ENCODE data around the gene SOX18.

DNA sequence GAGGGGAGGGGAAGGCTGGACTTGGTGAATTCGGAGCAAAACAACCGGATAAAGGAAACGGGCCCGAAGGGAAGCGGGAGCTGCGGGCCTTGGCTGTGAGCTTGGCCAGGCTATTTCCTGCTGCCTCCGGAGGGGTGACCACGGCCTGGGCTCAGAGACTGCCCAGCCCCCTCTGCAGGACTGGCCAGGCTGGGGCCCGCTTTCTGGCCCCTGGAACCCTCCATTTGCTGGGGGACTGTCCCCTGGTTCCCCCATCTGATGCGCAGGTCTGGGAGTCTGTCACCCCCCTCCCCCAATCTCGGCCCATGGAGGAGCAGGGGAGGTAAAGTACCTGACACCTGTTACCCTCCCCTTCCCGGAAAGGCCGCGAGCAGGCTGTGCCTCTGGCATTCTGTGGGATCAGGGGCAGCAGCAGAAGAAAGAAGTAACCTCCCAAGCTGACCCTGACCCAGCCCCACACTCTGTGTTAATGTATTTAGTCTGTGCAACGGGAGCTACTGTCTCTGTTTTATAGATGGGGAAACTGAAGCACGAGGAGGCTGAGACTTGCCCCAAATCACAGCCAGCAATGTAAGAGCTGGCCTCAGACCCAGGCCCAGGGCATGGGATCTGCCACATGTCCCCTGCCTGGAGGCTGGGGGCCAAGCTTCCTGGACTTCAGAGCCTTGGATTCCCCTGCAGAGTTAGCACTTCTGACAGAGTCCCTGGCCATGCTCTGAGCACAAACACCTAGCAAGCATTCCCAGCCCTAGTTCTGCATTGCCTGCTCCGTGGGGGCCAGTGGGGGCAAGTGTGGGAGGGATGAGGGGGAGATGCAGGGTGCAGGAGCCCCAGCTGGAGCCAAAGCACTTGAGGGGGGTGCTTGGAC is 9.9 kb downstream of the SOX18 start:
- TF ChIP-seq TAF1 (IDR thresholded peaks at IDR 0.05; ENCODE audit: low read depth, low read length), result no peak
- TF ChIP-seq POLR2AphosphoS5 (IDR thresholded peaks at IDR 0.05; ENCODE audit: low read depth, low read length), result no peak
- TF ChIP-seq POLR2A (IDR thresholded peaks at IDR 0.05; ENCODE audit: low read depth, low read length), result peak; percentile 63; the same call in 1 of the 2 replicates
- TF ChIP-seq PAX5 (IDR thresholded peaks at IDR 0.05; ENCODE audit: insufficient read depth, low read length, severe bottlenecking), result no peak
